Measurements from ENCODE around the gene DUOXA1.

- TF ChIP-seq YY1 (IDR thresholded peaks at IDR 0.05; ENCODE audit: insufficient read depth, insufficient read length) (no peak), ZNF274 (IDR thresholded peaks at IDR 0.05; ENCODE audit: low read depth, low read length) (no peak), SUZ12 (IDR thresholded peaks at IDR 0.05; ENCODE audit: extremely low read depth, insufficient read depth, insufficient read length) (no peak)
Measured at GRCh38 chr15:45099549-45100165, 30.0 kb downstream of the DUOXA1 start.
